Fibroblast of lung (primary cell): ENCODE results near the gene DRAP1.

Source experiments
- CTCF ChIP-seq, 2 donors: IDR thresholded peaks in 1 of 2; conservative IDR thresholded peaks in 1 of 2; 1 replicate in 1 of 2; 2 replicates in 1 of 2; pipeline ENCODE4 v1.5.1; 2011 to 2012; ENCODE audit warnings: low read length in 2 of 2, control low read depth in 1 of 2, inconsistent platforms in 1 of 2, low read depth in 1 of 2, mild to moderate bottlenecking in 1 of 2
- EZH2 ChIP-seq: IDR thresholded peaks from 2 replicates; pipeline ENCODE4 v1.5.1; 2012; ENCODE audit warnings: low read length, control low read depth, mild to moderate bottlenecking; ENCODE audit errors: missing control alignments

- TF ChIP-seq CTCF (conservative IDR thresholded peaks at IDR 0.05 in 1 of 2, IDR thresholded peaks at IDR 0.05 in 1 of 2; ENCODE audit: low read depth in 1 of 2, low read length in 2 of 2) (no peak), EZH2 (no peak)
These were observed 48.2 kb upstream of the DRAP1 start for GRCh38 chr11:65870706-65871681.
